K562 (cell line): ENCODE results near the gene ABLIM2.

ENCODE experiments used
- HDAC2 ChIP-seq: fragments of 450-650 bp; IDR thresholded peaks from 2 replicates; pipeline ENCODE4 v1.6.1; 2016; ENCODE audit warnings: mild to moderate bottlenecking
- NCOA2 ChIP-seq, 2 experiments: fragments of 450-650 bp; IDR thresholded peaks; 2 replicates each; pipeline ENCODE4 v1.6.1; 2018; ENCODE audit warnings: mild to moderate bottlenecking in 2 of 2, moderate library complexity in 1 of 2; ENCODE audit not compliant: partially characterized antibody in 2 of 2
- POLR2AphosphoS5 ChIP-seq: IDR thresholded peaks from 2 replicates; pipeline ENCODE4 v1.6.1; 2011; ENCODE audit warnings: mild to moderate bottlenecking, low read depth, low read length, moderate library complexity; ENCODE audit not compliant: control insufficient read depth, insufficient read depth
- RBFOX2 ChIP-seq: fragments of 200-400 bp; formaldehyde crosslinking; IDR thresholded peaks from 2 replicates; pipeline ENCODE4 v1.6.1; 2017; ENCODE audit warnings: low read depth, mild to moderate bottlenecking, low read length, moderate library complexity
- ZNF778 ChIP-seq: fragments of 450-650 bp; formaldehyde crosslinking; IDR thresholded peaks from 2 replicates; pipeline ENCODE4 v1.4.0; 2020; ENCODE audit warnings: mild to moderate bottlenecking, moderate library complexity
- TF ChIP-seq, protein P1 (sequence below): fragments of 200-800 bp; sonication (Bioruptor generic); IDR thresholded peaks from 2 replicates; pipeline ENCODE4 v1.6.1; 2016; ENCODE audit warnings: missing genetic modification characterization, missing compliant biosample characterization
- TF ChIP-seq, protein P2 (sequence below), 2 experiments: fragments of 450-650 bp in 1 of 2; sonication (generic) in 1 of 2; formaldehyde crosslinking in 1 of 2; IDR thresholded peaks in 1 of 2; conservative IDR thresholded peaks in 1 of 2; 2 replicates each; pipeline versions ENCODE4 v1.6.1 to v1.8.1; 2016 to 2023; ENCODE audit warnings: mild to moderate bottlenecking in 2 of 2, moderate library complexity in 2 of 2, inconsistent platforms in 1 of 2, missing genetic modification reagents in 1 of 2
- TF ChIP-seq, protein P3 (sequence below): fragments of 250-450 bp; sonication (Bioruptor Pico); IDR thresholded peaks from 2 replicates; pipeline ENCODE4 v1.8.0; 2021; ENCODE audit warnings: moderate library complexity, mild to moderate bottlenecking, inconsistent platforms

DNA sequence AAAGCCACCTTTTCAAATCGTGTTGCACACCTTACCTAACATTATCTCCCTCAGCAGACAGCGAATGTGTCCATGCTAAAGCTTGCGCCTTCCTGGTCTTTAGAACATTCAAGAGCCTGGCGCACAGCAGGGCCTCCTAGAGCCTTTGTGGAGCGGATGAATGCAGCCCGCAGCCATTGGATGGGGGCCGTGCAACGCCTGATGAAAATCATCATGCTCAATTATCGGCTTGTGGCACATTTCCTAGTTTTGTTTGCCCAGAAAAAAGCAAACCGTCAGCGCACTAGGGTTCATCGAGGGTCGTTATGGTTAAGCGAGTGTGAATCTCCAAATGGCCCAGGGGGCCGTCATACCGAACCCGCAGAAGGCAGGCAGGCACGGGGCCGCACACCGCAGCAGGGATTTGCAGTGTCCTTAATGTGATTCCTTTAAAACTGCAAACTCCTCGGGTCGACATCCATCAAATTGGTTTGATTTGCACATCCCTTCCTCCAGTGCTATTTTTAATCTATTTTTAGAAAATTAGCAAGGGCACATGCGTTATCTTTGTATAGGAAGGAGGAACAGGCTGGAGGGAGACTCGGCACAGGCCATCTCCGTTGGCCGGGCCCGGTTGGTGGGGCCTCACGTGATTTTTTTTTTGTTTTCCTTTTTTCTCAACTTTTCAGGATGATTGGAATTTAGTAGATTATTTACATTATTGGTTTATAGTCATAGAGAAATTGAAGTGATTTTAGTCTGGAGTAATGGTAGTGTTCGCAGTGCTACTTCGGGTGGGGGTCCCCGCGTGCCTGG lies 53.1 kb downstream of the ABLIM2 start:
- no peak for TF ChIP-seq POLR2AphosphoS5
- TF ChIP-seq, protein P1, sequence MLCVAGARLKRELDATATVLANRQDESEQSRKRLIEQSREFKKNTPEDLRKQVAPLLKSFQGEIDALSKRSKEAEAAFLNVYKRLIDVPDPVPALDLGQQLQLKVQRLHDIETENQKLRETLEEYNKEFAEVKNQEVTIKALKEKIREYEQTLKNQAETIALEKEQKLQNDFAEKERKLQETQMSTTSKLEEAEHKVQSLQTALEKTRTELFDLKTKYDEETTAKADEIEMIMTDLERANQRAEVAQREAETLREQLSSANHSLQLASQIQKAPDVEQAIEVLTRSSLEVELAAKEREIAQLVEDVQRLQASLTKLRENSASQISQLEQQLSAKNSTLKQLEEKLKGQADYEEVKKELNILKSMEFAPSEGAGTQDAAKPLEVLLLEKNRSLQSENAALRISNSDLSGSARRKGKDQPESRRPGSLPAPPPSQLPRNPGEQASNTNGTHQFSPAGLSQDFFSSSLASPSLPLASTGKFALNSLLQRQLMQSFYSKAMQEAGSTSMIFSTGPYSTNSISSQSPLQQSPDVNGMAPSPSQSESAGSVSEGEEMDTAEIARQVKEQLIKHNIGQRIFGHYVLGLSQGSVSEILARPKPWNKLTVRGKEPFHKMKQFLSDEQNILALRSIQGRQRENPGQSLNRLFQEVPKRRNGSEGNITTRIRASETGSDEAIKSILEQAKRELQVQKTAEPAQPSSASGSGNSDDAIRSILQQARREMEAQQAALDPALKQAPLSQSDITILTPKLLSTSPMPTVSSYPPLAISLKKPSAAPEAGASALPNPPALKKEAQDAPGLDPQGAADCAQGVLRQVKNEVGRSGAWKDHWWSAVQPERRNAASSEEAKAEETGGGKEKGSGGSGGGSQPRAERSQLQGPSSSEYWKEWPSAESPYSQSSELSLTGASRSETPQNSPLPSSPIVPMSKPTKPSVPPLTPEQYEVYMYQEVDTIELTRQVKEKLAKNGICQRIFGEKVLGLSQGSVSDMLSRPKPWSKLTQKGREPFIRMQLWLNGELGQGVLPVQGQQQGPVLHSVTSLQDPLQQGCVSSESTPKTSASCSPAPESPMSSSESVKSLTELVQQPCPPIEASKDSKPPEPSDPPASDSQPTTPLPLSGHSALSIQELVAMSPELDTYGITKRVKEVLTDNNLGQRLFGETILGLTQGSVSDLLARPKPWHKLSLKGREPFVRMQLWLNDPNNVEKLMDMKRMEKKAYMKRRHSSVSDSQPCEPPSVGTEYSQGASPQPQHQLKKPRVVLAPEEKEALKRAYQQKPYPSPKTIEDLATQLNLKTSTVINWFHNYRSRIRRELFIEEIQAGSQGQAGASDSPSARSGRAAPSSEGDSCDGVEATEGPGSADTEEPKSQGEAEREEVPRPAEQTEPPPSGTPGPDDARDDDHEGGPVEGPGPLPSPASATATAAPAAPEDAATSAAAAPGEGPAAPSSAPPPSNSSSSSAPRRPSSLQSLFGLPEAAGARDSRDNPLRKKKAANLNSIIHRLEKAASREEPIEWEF (CRISPR knock-in tag), result no peak
- TF ChIP-seq HDAC2, result no peak
- TF ChIP-seq, protein P2, sequence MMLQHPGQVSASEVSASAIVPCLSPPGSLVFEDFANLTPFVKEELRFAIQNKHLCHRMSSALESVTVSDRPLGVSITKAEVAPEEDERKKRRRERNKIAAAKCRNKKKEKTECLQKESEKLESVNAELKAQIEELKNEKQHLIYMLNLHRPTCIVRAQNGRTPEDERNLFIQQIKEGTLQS (IDR thresholded peaks at IDR 0.05), result no peak
- TF ChIP-seq, protein P2 (CRISPR knock-in tag; conservative IDR thresholded peaks at IDR 0.05), result no peak
- no peak for TF ChIP-seq NCOA2 (IDR thresholded peaks at IDR 0.05; ENCODE audit: partially characterized antibody in 2 of 2)
- TF ChIP-seq, protein P3, sequence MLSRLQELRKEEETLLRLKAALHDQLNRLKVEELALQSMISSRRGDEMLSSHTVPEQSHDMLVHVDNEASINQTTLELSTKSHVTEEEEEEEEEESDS (CRISPR knock-in tag), result no peak
- TF ChIP-seq RBFOX2, result no peak
- no peak for TF ChIP-seq ZNF778 (CRISPR knock-in tag)
